Neural cell (in vitro differentiated cells): ENCODE results near the gene EPS8.

Source experiments
- MXI1 ChIP-seq: fragments of 450-650 bp; conservative IDR thresholded peaks from 2 replicates; pipeline ENCODE4 v1.6.1; 2014; ENCODE audit warnings: antibody characterized with exemption, mild to moderate bottlenecking; ENCODE audit not compliant: poor library complexity, severe bottlenecking
- TAF1 ChIP-seq: IDR thresholded peaks from 2 replicates; pipeline ENCODE4 v1.6.1; 2012; ENCODE audit warnings: low read depth
- TF ChIP-seq, protein P1 (sequence below): fragments of 450-650 bp; IDR thresholded peaks from 2 replicates; pipeline ENCODE4 v1.5.1; 2014; ENCODE audit warnings: antibody characterized with exemption, mild to moderate bottlenecking, moderate library complexity; ENCODE audit not compliant: poor library complexity, severe bottlenecking
- TF ChIP-seq, protein P2 (sequence below): IDR thresholded peaks from 2 replicates; pipeline ENCODE4 v1.6.1; 2012; ENCODE audit warnings: borderline replicate concordance

DNA sequence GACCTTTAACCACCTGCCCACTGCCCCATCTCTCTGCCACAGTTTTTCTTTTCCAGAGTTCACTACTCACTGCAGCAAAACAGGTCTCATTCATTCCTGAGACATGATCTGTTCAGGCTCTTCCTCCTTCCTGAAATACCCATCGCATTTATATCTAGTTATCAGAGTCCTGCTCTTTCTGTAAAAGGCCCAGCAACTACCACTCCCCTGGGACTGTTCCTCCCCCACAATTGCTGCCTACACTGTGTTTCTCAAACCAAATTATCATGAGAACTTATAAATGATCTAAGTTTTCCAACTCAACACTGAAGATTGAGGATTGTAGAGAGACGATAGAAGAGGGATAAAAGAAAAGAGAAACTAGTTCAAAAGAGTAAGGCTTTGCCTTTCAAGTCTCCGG lies 40.8 kb upstream of the EPS8 start:
- TF ChIP-seq, protein P1, sequence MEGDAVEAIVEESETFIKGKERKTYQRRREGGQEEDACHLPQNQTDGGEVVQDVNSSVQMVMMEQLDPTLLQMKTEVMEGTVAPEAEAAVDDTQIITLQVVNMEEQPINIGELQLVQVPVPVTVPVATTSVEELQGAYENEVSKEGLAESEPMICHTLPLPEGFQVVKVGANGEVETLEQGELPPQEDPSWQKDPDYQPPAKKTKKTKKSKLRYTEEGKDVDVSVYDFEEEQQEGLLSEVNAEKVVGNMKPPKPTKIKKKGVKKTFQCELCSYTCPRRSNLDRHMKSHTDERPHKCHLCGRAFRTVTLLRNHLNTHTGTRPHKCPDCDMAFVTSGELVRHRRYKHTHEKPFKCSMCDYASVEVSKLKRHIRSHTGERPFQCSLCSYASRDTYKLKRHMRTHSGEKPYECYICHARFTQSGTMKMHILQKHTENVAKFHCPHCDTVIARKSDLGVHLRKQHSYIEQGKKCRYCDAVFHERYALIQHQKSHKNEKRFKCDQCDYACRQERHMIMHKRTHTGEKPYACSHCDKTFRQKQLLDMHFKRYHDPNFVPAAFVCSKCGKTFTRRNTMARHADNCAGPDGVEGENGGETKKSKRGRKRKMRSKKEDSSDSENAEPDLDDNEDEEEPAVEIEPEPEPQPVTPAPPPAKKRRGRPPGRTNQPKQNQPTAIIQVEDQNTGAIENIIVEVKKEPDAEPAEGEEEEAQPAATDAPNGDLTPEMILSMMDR, result no peak
- TF ChIP-seq, protein P2, sequence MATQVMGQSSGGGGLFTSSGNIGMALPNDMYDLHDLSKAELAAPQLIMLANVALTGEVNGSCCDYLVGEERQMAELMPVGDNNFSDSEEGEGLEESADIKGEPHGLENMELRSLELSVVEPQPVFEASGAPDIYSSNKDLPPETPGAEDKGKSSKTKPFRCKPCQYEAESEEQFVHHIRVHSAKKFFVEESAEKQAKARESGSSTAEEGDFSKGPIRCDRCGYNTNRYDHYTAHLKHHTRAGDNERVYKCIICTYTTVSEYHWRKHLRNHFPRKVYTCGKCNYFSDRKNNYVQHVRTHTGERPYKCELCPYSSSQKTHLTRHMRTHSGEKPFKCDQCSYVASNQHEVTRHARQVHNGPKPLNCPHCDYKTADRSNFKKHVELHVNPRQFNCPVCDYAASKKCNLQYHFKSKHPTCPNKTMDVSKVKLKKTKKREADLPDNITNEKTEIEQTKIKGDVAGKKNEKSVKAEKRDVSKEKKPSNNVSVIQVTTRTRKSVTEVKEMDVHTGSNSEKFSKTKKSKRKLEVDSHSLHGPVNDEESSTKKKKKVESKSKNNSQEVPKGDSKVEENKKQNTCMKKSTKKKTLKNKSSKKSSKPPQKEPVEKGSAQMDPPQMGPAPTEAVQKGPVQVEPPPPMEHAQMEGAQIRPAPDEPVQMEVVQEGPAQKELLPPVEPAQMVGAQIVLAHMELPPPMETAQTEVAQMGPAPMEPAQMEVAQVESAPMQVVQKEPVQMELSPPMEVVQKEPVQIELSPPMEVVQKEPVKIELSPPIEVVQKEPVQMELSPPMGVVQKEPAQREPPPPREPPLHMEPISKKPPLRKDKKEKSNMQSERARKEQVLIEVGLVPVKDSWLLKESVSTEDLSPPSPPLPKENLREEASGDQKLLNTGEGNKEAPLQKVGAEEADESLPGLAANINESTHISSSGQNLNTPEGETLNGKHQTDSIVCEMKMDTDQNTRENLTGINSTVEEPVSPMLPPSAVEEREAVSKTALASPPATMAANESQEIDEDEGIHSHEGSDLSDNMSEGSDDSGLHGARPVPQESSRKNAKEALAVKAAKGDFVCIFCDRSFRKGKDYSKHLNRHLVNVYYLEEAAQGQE, result no peak
- TF ChIP-seq MXI1 (no peak), TAF1 (no peak)
